Large intestine (tissue), 3 donors: ENCODE data around the gene GPSM3. TPM values are rescaled to one million over a fixed set of nuclear protein-coding genes. Genes with fewer than 3 reads are reported as not detected.

ENCODE experiments used
- DNase-seq, 2 donors: peaks; one replicate each; pipeline versions ENCODE4 v3.0.0 to v3.0.0-alpha.2; 2013
- H3K27ac ChIP-seq: one replicate; pipeline ENCODE4 v1.5.1; 2013; ENCODE audit warnings: low read length
- H3K27me3 ChIP-seq: 2 replicates; pipeline ENCODE4 v1.6.1; 2013; ENCODE audit warnings: low read length; ENCODE audit not compliant: control insufficient read depth, insufficient read depth
- H3K36me3 ChIP-seq: 2 replicates; pipeline ENCODE4 v1.6.1; 2013; ENCODE audit warnings: low read length; ENCODE audit not compliant: control insufficient read depth, insufficient read depth
- H3K4me1 ChIP-seq: one replicate; pipeline ENCODE4 v1.6.1; 2013; ENCODE audit warnings: low read length; ENCODE audit not compliant: control insufficient read depth, insufficient read depth
- H3K4me3 ChIP-seq: one replicate; pipeline ENCODE4 v1.5.1; 2013; ENCODE audit warnings: low read length
- H3K9me3 ChIP-seq: one replicate; pipeline ENCODE4 v1.6.1; 2013; ENCODE audit warnings: mild to moderate bottlenecking, low read depth, low read length, moderate library complexity; ENCODE audit not compliant: control insufficient read depth
- WGBS: methylation state at CpG from one replicate; pipeline ENCODE4 v1.1.5; 2013; ENCODE audit warnings: low lambda C conversion rate; ENCODE audit not compliant: insufficient coverage; 5-methylcytosine and 5-hydroxymethylcytosine counted together
- polyA plus RNA-seq: library from polyadenylated mRNA; unstranded; fragments of 120-200 nt; gene quantifications from one replicate; pipeline ENCODE4 v1.2.1, GENCODE V29; 2013

GPSM3 gene
- polyA plus RNA-seq, 1 donor, result 14.3 TPM

DNA sequence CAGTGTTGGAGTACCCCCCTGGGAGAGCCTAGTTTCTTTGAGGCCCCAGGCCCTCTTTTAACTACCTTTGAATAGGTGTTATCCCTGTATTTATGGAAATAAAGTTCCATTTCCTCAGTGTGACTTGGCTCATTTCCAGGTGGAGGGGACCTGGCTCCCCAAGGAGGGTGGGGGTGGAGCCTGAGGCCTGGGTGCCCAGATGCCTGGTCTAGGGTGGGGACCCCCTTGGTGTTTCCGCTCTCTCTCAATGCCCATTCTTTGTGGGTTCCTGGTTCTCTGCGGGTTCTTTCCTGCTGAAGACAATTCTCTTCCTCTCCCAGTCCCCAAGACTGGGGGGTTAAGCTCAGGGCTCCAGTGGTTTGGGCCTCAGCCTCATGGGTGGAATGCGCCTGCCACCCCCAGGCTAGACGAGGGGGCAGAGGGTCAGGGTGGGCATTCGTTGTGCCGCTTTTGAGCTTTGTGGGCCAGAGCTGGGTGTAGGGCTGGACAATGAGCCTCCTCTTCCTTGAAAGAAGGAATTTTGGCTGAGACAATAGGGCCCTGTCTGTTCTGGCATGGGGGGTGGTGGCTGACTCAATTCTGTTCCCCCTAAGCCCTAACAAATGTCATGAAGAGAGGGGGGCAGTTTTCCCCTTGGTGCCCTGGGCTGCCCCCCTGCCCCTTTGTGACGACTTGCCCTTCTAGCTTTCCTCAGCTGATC lies 28.7 kb downstream of the GPSM3 start:
- no peak overlapping the region for H3K4me3 ChIP-seq
- peaks cover 14% of the 10 kb centered on the region for H3K4me1 ChIP-seq
- no peaks in the 10 kb centered on the region for H3K27me3 ChIP-seq
- H3K27ac ChIP-seq, result no peak overlapping the region
- H3K36me3 ChIP-seq, result peaks cover 52% of the 10 kb centered on the region
- DNase-seq, result no peak
- 100% methylated on average over 1 of the region's 7 CpGs for WGBS
- H3K9me3 ChIP-seq, result no peaks in the 10 kb centered on the region

DNA sequence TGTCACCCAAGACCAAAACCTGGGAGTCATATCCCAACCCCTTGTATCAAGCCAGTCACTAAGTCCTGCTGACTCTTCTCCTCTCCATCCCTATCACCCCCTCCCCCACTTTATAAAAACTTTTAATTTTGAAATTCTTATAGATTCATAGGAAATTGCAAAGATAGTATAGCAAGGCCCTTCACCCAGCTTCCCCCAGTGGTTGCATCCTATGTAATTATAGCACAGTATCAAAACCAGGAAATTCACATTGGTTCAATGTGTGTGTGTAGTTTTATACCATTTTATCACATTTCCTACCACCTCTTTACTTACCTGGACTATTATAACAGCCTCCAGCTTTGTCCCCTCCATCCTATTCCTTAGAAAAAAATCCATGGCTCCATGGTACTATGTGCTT lies 34.4 kb downstream of the GPSM3 start:
- Histone ChIP-seq H3K36me3 (peaks cover 33% of the 10 kb centered on the region), H3K27me3 (no peaks in the 10 kb centered on the region), H3K27ac (no peak overlapping the region), H3K4me1 (peaks cover 15% of the 10 kb centered on the region), H3K9me3 (no peaks in the 10 kb centered on the region), H3K4me3 (no peak overlapping the region)
- DNase-seq, result no peak

- WGBS, result no CpG with 5 or more reads among the region's 9 CpGs
- Histone ChIP-seq H3K4me1 (peaks cover 26% of the 10 kb centered on the region), H3K27me3 (no peaks in the 10 kb centered on the region), H3K9me3 (no peaks in the 10 kb centered on the region), H3K27ac (no peak overlapping the region), H3K4me3 (no peak overlapping the region), H3K36me3 (peaks cover 28% of the 10 kb centered on the region)
- no peak for DNase-seq
These were observed 35.6 kb downstream of the GPSM3 start for GRCh38 chr6:32156891-32157290.

GRCh38 chr6:32154514-32155161 lies 37.8 kb downstream of the GPSM3 start:
- peaks cover 27% of the 10 kb centered on the region for H3K4me1 ChIP-seq
- H3K27me3 ChIP-seq, result peaks cover 4% of the 10 kb centered on the region
- peak overlapping the region; percentile 95 for H3K27ac ChIP-seq
- H3K36me3 ChIP-seq, result peaks cover 28% of the 10 kb centered on the region
- peak overlapping the region; percentile 86 for H3K4me3 ChIP-seq
- no CpG with 5 or more reads among the region's 34 CpGs for WGBS
- peak; percentile 81 to 89 for DNase-seq
- H3K9me3 ChIP-seq, result no peaks in the 10 kb centered on the region

DNA sequence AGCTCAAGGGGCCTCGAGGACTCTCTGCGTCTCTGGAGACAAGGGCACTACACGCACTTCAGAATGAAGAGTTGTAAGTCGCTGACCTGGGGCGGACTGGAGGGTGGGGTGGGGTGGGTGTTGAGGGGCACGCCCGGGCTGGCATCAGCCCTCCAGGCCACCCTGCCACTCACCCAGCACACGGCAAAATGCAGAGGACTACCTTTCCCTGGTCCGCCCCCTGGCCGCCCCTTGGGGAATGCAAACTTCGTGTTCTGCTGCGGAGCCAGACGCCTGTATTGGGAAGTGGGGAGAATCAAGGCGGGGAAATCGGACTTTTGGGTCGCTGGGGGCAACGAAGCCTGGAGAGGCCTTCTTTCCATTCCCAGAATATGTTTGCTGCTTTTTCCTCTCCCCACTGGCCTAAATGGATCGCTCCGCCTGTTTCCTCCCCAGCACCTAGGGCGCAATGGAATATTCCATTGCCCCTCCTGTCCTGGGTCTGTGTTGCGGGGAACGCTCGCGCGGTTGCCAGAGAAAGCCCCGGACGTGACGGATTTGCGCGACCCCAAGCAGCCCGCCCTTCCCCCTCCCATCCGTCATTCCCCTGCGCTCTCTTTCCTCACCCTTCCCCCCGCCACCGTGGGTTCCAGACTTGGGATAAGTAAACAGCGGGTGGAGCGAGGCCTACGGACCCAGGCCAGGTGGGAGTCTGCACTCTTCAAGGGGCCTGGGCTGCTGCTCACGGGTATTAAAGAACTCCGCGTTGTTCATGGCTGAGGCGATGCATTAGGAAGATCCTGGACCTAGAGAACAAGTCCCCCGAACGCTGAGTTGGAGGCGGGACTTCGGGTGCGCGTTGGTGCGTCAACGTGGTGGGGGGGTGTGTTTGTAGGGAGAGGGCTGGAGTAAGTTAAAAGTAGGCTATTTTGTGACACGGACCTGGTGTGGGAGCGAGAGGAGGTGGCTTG lies 38.6 kb downstream of the GPSM3 start, which contains the start of gene PPT2:
Gene PPT2 (plus strand): TSS at position 578 of the 950 bp plus-strand sequence. CDS start 454 bp downstream, outside the sequence.
- peaks cover 9% of the 10 kb centered on the region for H3K27me3 ChIP-seq
- H3K27ac ChIP-seq, result peak within 1 kb of the TSS; percentile 95
- peak within 1 kb of the TSS; percentile 86 for H3K4me3 ChIP-seq
- peaks cover 31% of the 10 kb centered on the region for H3K4me1 ChIP-seq
- DNase-seq, result peak; percentile 92 to 93
- peaks cover 28% of the 10 kb centered on the region for H3K36me3 ChIP-seq
- WGBS, result no CpG with 5 or more reads among the region's 52 CpGs
- H3K9me3 ChIP-seq, result peaks cover 6% of the 10 kb centered on the region

- WGBS, result 13% methylated on average over 3 of the region's 35 CpGs
- Histone ChIP-seq H3K9me3 (peaks cover 7% of the 10 kb centered on the region), H3K4me3 (peak overlapping the region; percentile 86), H3K4me1 (peaks cover 36% of the 10 kb centered on the region), H3K36me3 (peaks cover 20% of the 10 kb centered on the region), H3K27me3 (peaks cover 11% of the 10 kb centered on the region), H3K27ac (peak overlapping the region; percentile 95)
- DNase-seq, result peak; percentile 48 to 78
These were observed 39.5 kb downstream of the GPSM3 start for GRCh38 chr6:32152769-32153563.

DNA sequence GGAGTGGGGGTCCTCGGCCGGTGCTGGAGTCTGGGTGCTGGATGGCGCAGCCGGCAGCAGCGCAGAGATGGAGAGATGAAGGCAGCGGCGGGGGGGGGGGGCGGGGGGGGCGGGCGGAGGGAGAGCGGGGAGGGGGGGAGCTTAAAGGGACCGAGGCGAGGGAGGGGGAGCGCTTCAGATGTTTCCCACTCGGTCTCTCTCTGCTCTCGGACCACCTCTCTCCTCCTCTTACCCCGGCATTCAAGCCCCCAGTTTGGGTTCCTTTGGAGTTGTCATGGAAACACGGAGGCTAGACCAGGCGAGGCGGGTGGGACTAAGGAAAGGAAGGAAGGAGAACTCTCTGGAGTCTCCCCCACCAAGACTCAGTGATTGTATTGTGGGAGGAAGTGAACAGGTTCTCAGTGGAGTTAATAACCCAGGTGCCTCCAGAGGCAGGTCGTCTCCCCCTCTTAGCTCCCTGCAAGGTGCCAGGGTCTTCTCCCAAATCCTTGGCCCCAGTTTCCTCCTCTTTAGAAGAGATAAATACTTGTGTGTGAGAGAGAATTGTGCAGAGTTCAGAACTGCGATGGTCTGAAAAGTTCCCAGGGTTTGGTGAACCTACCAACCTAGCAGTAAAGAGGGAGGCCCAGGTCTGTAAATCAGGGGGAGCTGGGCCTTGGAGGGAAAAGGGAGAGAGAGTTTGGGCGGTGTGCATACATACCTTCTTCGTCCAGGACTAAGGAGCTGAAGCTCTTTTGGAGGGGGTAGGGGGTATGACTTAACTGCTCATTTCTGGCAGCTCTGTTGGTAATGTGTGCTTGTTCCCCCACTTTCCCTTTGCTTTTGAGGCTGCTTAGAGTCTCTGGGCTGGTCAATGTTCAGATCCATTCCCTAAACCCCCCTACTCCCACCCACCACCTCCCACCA lies 40.3 kb downstream of the GPSM3 start, which contains the start of gene PRRT1:
Gene PRRT1 (minus strand): TSS at position 77 of the 906 bp plus-strand sequence. CDS start 112 bp downstream, outside the sequence.
- peak within 1 kb of the TSS; percentile 95 for H3K27ac ChIP-seq
- H3K27me3 ChIP-seq, result peaks cover 11% of the 10 kb centered on the region
- WGBS, result no CpG with 5 or more reads among the region's 24 CpGs
- H3K4me1 ChIP-seq, result peaks cover 36% of the 10 kb centered on the region
- H3K9me3 ChIP-seq, result peaks cover 7% of the 10 kb centered on the region
- H3K36me3 ChIP-seq, result peaks cover 14% of the 10 kb centered on the region
- peak within 1 kb of the TSS; percentile 86 for H3K4me3 ChIP-seq
- peak in 1 of 2 donors; percentile 73 for DNase-seq

DNA sequence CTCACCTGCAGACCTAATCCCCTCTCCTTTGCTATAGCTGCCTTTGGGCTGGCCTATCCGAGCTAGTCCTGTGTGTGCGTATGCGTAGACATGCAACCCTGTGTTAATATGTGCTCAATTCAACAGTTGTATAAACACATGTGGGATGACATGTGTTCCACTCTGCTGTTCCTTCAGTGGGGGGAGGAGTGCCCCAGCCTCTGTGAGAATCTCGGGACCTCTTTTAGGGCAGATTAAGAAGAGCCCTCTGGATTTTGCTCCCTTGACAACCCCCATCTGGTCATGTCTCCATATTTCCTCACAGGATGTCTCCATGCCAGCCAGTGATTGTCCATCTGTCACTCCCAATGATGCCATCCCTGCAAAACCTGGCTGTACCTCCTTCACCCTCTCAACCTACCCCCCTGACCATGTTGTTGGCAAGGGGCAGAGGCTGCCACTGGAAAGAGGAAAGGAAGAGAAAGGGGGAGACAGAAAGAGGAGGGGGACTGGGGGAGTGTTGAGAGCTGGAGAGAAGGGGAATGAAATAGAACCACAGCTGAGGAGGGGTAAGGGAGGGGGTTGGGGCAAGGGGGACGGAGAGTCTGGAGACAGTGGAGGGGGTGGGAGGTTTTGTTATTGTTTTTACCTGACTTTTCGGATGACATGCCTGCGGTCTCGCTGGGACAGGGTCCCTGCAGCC lies 41.1 kb downstream of the GPSM3 start:
- peaks cover 8% of the 10 kb centered on the region for H3K36me3 ChIP-seq
- peaks cover 7% of the 10 kb centered on the region for H3K9me3 ChIP-seq
- peaks cover 36% of the 10 kb centered on the region for H3K4me1 ChIP-seq
- peak in 1 of 2 donors; percentile 31 for DNase-seq
- no CpG with 5 or more reads among the region's 8 CpGs for WGBS
- no peak overlapping the region for H3K27ac ChIP-seq
- H3K27me3 ChIP-seq, result peaks cover 11% of the 10 kb centered on the region
- H3K4me3 ChIP-seq, result peak overlapping the region; percentile 22
